ENCODE measurements around the gene EPHX1. TPM values are rescaled to one million over a fixed set of nuclear protein-coding genes. Genes with fewer than 3 reads are reported as not detected.

Gene EPHX1
- total RNA-seq, 1 donor from 2014 or later, result 7.1 TPM

Other genes starting within 250 kb of the EPHX1 start
- gene ENAH, start 157.0 kb upstream of the EPHX1 start, total RNA-seq, result 46.0 and 69.0 TPM in 2 replicates
- gene SRP9, start 32.3 kb upstream of the EPHX1 start, total RNA-seq, result 210 and 267 TPM in 2 replicates
- 8.3 and 12.7 TPM in 2 replicates for gene TMEM63A, start 72.3 kb downstream of the EPHX1 start, total RNA-seq
- not detected in 2 replicates for gene LEFTY1, start 79.0 kb downstream of the EPHX1 start, total RNA-seq
- gene PYCR2, start 114.1 kb downstream of the EPHX1 start, total RNA-seq, result 48.0 TPM in 2 replicates
- gene LEFTY2, start 131.1 kb downstream of the EPHX1 start, total RNA-seq, result 0.26 TPM in 1 of 2 replicates, not detected in the other
- gene SDE2, start 189.2 kb downstream of the EPHX1 start, total RNA-seq, result 27.7 and 32.6 TPM in 2 replicates